Measurements from ENCODE around the gene NAGLU. TPM values are rescaled to one million over a fixed set of nuclear protein-coding genes. Genes with fewer than 3 reads are reported as not detected.

Gene NAGLU
- total and polyA plus RNA-seq, 2 of the 13 experiments (the other 11 are each of a cell fraction or from before 2014, with no cell fraction given), result 28.2 to 40.1 TPM

GRCh38 chr17:42537156-42537805 is 1.2 kb downstream of the NAGLU start (continued):
- TF ChIP-seq ZNF598 (CRISPR knock-in tag; IDR thresholded peaks at IDR 0.05; ENCODE audit: borderline replicate concordance), result no peak
- no peak for TF ChIP-seq NCOA5 (CRISPR knock-in tag; IDR thresholded peaks at IDR 0.05)
- no peak for TF ChIP-seq ZNF343 (CRISPR knock-in tag; IDR thresholded peaks at IDR 0.05)
- 0 out of 2 replicates have a peak, but pooled peaks have one; percentile 10 for TF ChIP-seq NFAT5 (CRISPR knock-in tag; IDR thresholded peaks at IDR 0.05)
- TF ChIP-seq ZNF776 (CRISPR knock-in tag; IDR thresholded peaks at IDR 0.05), result peak; percentile 11; the same call in 1 of the 2 replicates
- TF ChIP-seq KLF13 (CRISPR knock-in tag; IDR thresholded peaks at IDR 0.05), result no peak
- TF ChIP-seq, protein P1, sequence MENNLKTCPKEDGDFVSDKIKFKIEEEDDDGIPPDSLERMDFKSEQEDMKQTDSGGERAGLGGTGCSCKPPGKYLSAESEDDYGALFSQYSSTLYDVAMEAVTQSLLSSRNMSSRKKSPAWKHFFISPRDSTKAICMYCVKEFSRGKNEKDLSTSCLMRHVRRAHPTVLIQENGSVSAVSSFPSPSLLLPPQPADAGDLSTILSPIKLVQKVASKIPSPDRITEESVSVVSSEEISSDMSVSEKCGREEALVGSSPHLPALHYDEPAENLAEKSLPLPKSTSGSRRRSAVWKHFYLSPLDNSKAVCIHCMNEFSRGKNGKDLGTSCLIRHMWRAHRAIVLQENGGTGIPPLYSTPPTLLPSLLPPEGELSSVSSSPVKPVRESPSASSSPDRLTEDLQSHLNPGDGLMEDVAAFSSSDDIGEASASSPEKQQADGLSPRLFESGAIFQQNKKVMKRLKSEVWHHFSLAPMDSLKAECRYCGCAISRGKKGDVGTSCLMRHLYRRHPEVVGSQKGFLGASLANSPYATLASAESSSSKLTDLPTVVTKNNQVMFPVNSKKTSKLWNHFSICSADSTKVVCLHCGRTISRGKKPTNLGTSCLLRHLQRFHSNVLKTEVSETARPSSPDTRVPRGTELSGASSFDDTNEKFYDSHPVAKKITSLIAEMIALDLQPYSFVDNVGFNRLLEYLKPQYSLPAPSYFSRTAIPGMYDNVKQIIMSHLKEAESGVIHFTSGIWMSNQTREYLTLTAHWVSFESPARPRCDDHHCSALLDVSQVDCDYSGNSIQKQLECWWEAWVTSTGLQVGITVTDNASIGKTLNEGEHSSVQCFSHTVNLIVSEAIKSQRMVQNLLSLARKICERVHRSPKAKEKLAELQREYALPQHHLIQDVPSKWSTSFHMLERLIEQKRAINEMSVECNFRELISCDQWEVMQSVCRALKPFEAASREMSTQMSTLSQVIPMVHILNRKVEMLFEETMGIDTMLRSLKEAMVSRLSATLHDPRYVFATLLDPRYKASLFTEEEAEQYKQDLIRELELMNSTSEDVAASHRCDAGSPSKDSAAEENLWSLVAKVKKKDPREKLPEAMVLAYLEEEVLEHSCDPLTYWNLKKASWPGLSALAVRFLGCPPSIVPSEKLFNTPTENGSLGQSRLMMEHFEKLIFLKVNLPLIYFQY (CRISPR knock-in tag; IDR thresholded peaks at IDR 0.05; ENCODE audit: borderline replicate concordance), result no peak
- no peak for TF ChIP-seq ELF1 (CRISPR knock-in tag; IDR thresholded peaks at IDR 0.05)
- 0 out of 2 replicates have a peak, but pooled peaks have one; percentile 9 for TF ChIP-seq NR2F2 (IDR thresholded peaks at IDR 0.05; ENCODE audit: borderline replicate concordance, low read depth)
- no peak for TF ChIP-seq SMAD9 (CRISPR knock-in tag; IDR thresholded peaks at IDR 0.05)
- no peak for TF ChIP-seq ZSCAN20 (CRISPR knock-in tag; IDR thresholded peaks at IDR 0.05; ENCODE audit: borderline replicate concordance)
- no peak for TF ChIP-seq NR2F6 (IDR thresholded peaks at IDR 0.05)
- no peak for TF ChIP-seq NR2F6 (CRISPR knock-in tag; IDR thresholded peaks at IDR 0.05)
- TF ChIP-seq, protein P2, sequence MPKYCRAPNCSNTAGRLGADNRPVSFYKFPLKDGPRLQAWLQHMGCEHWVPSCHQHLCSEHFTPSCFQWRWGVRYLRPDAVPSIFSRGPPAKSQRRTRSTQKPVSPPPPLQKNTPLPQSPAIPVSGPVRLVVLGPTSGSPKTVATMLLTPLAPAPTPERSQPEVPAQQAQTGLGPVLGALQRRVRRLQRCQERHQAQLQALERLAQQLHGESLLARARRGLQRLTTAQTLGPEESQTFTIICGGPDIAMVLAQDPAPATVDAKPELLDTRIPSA (CRISPR knock-in tag; IDR thresholded peaks at IDR 0.05; ENCODE audit: borderline replicate concordance), result no peak
- TF ChIP-seq, protein P3, sequence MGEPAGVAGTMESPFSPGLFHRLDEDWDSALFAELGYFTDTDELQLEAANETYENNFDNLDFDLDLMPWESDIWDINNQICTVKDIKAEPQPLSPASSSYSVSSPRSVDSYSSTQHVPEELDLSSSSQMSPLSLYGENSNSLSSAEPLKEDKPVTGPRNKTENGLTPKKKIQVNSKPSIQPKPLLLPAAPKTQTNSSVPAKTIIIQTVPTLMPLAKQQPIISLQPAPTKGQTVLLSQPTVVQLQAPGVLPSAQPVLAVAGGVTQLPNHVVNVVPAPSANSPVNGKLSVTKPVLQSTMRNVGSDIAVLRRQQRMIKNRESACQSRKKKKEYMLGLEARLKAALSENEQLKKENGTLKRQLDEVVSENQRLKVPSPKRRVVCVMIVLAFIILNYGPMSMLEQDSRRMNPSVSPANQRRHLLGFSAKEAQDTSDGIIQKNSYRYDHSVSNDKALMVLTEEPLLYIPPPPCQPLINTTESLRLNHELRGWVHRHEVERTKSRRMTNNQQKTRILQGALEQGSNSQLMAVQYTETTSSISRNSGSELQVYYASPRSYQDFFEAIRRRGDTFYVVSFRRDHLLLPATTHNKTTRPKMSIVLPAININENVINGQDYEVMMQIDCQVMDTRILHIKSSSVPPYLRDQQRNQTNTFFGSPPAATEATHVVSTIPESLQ (CRISPR knock-in tag; conservative IDR thresholded peaks at IDR 0.05), result no peak
- TF ChIP-seq SMAD3 (CRISPR knock-in tag; IDR thresholded peaks at IDR 0.05), result no peak
- no peak for TF ChIP-seq YY1 (IDR thresholded peaks at IDR 0.05; ENCODE audit: insufficient read depth, insufficient replicate concordance, low read depth, low read length)
- no peak for TF ChIP-seq WIZ (CRISPR knock-in tag; IDR thresholded peaks at IDR 0.05)
- no peak for TF ChIP-seq ZNF274 (CRISPR knock-in tag; IDR thresholded peaks at IDR 0.05)

Data from HepG2 (cell line).